Colon (tissue), 2 donors: ENCODE data around the gene ELK4.

Experiments
- FAIRE-seq: peaks from 2 replicates; lab custom pipeline; 2012; peaks lifted over from hg19 to GRCh38; lab: Jason Lieb, UNC
- donor health status: control.
- donor health status: control.

Gene ELK4

DNA sequence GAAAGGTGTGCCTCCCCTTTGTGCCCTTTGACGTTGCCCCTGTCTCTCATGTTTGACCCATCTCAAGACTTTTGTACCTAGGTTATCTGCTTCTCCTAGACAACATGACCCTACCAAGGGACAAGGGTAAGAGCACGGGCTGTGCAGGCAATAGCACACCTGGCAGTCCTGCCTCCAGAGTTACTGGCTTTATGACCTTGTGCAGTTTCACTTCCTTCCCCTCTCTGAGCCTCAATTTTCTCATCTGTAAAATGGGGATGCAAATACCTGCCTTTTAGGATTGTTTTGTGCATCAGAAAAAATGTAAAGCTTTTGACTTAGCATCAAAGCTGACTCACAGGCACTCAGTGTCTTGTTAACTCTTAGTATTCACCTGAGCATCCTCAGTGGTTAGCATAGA is 36.4 kb downstream of the ELK4 start:
- FAIRE-seq: no peak

DNA sequence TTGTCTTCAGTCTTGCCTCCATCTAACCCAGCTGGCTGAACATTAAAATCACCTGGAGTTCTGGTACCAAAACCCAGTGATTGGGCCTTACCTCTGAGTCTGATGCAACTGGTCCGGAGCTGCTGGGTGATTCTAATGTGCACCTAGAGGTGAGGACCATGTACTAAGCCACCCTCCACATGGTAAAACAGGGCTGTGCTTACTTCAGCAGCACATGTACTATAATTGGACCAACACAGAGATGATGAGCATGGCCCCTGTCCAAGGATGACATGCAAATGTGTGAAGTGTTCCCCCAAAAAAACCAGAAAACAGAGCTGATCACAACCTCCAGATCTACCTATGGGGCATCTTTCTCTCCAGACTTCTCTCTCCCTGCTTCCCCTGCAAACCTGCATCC is 37.0 kb downstream of the ELK4 start:
- no peak for FAIRE-seq

DNA sequence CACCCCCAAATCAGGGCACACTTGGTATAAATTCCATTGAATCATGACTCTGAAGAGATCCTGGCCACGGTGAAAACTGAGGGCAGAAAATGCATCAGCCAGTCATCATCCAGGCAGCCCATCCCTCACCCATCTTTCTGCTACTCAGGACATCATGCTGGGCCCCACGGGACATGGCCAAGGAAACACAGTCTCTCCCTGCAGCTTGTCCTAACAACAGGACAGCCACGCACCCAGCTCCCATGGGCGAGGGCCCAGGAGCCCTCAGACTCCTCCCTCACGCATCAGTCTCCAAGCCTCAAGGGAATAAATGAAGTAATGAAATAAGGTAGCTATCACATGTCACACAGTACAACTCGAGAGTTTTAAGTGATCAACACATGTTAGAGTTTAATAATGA is 37.8 kb downstream of the ELK4 start:
- FAIRE-seq: no peak

DNA sequence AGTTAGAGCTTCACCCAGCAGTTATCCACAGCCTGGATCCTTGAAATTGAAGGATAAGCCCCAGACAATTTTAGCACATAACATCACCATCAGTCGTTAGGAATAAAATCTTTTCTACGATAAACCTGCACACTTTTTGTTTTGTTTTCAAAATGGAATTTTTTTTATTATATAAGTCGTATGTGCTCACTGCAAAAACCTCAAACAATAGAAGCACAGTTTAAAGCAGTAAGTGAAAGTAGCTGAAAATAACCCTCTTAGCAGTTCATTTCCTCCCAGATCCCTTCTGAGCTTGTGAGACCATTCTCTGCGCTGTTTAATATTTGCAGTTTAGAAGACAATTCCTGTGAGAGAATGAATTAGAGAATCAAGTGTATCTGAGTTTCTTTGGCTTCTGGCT is 38.3 kb downstream of the ELK4 start:
- FAIRE-seq: no peak

DNA sequence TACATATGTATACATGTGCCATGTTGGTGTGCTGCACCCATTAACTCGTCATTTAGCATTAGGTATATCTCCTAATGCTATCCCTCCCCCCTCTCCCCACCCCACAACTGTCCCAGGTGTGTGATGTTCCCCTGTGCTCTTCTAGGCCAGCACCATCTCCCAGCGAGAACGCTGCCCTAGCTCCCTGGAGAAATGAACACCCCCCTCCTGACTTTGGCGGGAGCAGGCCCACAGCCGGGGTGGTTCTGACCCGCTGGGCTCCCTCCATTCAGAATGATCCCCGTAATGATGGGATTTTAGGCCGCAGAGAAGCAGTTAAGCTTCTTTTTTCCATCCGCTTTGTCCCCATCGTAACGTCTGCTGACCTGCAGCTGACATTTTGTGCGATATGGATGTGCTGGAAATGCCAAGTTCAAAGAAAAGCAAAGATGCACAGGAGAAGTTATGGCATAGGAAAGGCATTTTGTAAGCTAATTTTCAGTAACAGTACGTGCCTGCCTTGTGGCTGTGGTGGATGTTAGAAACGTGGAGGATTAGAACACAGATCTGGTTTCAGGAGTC is 39.3 kb downstream of the ELK4 start:
- FAIRE-seq: no peak

DNA sequence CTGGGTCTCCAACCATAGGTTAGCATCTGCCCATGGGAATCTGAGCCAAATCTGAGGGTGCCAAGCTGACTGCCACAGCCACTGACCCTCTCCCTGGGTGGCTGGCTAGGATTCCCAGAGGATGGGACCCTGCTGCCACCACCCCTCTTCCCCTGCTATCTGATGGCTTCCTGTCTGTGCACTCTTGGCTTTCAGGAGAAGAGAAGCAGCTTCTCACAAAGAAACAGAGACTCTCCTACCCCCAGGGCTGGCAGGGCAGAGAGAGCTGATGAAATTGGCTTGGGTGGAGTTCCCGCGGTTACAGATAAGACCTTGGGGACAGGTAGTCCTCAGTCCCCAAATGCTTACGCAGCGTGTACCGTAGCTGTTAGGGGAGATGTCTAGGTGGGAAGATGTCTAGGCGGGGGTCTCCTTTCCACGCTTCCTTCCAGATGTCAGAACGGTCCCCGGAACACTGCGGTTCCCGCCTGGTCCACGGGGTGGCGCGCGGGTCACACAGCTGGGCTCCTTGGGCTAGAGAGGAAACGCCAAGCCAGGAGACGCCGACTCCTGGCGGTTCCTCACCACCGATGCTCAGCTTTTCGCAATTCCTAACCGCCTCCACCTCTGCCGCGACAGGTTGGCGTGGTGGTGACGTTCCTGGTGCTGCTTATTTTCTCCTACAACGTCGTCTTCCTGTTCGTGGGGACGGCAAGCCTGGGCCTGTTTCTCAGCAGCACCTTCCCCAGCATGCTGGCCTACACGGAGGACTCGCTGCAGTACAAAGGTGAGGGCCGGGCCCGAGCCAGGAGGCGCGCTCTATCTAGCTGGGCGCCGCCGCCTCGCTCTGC is 40.1 kb downstream of the ELK4 start:
- no peak for FAIRE-seq

DNA sequence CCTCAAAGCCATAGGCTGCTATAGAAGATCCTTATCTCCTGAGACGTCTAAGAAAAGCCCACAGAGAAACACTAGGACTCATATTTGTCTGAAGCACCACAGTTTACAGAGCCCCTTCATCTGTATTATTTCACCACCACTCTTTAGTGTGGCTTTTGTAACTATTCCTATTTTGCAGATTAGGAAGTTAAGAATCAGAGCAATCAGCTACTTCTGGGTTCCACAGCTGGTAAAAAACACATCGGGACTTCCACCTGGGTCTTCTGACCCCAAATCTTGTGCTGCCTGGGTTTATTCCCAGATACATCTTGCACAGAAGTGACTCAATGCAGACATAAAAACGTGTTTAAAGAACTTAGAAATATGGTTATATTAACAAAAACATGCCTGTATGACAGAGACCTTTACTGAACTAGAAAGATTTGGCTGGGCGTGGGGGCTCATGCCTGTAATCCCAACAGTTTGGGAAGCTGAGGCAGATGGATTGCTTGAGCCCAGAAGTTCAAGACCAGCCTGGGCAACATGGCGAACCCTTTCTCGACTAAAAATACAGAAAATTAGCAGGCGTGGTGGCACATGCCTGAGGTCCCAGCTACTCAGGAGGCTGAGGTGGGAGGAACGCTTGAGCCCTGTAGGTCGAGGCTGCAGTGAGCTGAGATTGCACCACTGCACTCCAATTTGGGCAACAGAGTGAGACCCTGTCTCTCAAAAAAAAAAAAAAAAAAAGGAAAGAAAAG is 40.9 kb downstream of the ELK4 start:
- FAIRE-seq: no peak

DNA sequence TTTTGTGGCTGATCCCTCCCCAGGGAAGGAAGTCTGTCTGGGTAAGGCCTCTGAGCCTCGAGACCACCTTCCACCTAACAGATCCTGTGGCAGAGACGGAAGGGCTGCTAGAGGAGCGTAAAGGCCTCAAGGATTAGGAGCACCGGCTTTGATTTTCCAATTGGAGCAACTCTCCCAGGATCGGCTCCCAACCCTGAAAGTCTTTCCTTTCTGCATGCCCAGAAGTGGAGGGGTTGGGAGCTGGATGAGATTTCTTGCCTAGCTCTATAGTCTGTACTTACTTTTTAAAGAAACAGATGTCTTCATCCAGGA is 41.4 kb downstream of the ELK4 start:
- FAIRE-seq: no peak

DNA sequence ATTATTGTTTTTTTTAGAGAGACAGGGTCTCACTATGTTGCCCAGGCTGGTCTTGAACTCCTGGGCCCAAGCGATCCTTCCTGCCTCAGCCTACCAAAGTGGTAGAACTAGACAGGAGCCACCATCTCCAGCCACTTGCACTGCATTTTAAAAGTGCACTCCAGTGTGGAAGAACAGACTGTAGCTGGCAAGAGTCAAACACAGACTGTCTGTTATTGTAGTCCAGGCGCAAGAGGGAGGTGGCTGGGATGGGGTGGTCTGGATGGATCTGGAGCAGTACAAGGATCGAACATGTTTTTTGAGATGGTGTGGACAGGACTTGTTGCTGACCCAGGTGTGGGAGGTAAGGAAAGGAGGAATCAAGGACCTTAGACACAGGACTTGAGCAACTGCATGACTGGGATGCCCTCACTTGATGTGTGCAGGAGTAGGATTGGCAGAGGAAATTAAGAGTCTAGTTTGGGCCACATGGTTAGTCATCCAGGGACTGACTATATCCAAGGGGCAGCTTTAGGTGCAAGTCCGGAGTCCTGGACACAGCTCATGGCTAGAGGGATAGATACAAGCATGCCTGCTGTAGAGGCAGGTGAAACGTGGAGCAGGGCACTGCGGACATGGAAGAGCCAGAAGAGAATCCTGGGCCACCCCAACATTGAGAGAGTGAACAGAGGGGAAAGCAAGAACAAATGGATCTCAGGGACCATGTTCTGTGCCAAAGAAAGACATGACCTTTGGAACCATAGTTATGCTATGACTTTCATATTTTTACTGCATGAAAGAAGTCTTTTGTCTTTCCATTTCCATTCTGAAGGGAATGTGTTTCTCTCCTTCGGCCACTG is 42.0 kb downstream of the ELK4 start:
- FAIRE-seq: no peak

DNA sequence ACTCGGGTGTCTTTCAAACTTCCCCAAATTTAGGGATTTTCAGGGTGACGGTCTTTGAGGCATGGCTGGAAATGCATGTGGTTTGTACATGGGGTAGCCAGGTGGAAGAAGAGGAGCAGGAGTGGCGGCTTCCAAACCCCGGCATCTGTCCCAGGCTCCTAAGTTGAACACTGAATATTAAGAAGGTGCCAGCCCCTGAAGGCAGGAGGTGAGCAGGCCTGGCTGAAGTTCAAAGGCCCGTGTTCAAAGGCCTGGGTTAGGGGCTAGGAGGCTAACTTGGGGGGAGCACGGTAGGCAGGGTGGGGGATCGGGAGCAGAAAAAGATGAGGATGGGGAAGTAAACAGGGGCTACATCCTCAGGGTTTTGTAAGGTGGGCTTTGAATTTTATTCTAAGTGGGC is 42.8 kb downstream of the ELK4 start:
- no peak for FAIRE-seq

DNA sequence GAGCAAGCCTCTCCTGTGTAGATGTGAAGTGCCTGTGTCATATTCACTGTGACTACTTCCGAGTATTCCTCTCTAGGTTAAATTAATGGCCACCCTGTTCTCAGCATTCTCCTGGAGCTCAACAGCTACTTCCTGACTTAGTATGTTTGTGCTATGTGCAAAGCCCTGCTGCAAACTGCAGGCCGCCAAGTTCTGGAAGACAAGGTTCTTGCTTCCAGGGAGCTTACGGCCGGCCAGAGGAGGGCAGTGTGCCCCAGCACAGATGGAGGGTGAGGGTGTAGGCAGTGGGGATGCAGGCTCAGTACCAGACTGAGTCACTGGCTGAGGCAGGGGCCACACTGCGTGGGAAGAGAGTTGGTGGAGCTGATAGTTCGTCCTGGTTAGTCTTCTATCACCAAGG is 43.2 kb downstream of the ELK4 start:
- no peak for FAIRE-seq

DNA sequence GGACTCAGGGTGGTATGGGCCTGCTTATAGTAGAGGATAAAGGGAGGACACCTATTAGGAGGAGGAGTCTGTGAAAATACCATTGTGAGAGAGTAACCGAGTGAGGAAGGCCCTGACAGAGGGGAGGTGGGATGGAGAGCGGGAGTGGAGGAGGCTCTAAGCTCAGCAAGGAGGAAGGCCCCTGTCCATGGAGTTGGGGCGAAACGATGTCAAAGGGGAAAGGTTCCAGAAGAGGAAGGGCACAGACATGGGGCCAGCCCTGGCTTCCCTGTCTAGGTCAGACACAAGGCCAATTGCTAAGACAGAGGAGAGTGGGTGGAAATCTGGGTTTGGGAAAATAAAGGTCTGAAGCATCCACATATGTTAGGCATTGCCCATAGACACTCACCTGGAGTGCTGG is 44.2 kb downstream of the ELK4 start:
- FAIRE-seq: no peak

DNA sequence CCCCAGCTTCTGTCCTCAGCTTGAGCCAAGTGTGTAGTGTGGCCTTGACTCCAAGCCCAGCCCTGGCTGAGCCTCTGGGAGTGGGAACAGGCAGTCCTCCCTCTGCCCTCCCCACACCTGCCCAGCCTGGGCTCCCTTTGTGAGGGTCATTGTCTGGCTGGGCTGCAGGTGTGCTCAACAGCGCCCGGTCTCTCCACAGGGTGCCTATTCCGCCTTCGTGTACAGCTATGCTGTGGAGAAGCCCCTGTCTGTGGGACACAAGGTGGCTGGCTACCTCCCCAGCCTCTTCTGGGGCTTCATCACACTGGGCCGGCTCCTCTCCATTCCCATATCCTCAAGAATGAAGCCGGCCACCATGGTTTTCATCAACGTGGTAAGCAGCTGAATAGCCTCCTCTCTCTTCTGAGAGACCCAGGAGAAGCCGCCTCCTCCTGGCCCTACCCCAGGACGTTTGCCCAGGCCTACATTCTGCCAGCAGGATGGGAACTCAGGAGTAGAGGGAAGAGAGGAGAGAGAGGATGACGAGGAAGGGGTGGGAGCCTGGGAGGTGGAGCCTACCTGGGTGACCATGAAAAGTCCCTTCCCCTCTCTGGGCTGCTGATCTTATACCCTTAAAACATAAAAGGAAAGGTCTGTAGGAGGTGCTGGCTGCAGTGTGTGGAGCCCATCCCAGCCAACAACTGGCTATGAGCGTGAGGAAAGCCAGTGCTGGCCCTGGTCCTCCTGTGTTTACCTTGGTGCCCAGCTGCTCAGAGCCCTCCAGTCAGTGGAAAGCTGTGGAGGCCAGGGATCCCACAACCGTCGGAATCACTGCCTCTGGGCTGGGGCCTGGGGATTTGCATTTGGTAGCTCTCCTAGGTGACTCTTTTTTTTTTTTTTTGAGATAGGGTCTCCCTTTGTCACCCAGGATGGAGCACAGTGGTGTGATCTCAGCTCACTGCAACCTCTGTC is 45.7 kb downstream of the ELK4 start:
- no peak for FAIRE-seq

DNA sequence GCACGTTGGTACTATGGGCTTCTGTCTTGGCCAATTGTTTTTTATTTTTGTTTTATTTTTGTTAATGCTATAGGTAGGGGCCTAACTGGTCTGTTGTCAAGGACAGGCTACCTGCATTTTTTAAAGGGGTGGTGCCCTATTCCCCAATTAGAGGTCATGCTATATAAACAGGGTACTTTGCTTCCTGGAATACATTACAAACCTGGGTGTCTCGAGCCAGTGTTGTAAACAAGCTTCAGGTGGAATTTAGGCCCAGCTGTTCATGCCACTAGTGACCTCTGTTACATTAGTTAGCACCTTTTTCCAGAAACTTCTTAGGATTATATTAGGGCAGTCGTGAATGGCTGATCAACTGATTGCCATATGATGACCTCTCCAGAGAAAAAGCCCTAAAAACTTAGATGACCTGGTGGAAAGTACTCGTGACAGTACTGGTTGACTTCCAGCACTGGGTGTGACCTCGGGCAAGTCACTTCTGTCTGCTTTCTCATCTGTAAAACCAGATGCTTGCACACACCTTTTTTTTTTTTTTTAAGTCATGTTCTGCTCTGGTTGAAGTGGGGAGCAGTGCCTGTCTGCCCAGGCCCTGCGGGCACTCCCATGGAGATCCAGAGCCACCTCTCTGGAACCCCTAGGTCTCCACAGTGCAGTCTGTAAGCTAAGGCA is 46.5 kb downstream of the ELK4 start:
- FAIRE-seq: no peak

DNA sequence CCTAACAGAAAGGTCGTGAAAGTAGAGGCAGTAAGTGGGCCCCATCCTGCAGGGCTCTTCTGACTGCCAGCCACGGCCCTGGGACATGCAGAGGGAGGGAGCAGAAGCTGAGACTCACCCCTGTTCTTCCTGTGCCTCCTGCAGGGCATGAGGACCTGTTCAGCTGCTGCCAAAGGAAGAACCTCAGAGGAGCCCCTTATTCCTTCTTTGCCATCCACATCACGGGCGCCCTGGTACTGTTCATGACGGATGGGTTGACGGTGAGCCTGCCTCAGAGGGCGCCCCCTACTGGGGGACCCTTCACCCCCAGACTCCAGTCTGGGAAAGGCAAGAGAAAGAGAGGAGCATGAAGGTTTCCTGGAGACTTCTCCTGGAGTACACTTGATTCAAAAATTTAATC is 47.1 kb downstream of the ELK4 start:
- FAIRE-seq: no peak

DNA sequence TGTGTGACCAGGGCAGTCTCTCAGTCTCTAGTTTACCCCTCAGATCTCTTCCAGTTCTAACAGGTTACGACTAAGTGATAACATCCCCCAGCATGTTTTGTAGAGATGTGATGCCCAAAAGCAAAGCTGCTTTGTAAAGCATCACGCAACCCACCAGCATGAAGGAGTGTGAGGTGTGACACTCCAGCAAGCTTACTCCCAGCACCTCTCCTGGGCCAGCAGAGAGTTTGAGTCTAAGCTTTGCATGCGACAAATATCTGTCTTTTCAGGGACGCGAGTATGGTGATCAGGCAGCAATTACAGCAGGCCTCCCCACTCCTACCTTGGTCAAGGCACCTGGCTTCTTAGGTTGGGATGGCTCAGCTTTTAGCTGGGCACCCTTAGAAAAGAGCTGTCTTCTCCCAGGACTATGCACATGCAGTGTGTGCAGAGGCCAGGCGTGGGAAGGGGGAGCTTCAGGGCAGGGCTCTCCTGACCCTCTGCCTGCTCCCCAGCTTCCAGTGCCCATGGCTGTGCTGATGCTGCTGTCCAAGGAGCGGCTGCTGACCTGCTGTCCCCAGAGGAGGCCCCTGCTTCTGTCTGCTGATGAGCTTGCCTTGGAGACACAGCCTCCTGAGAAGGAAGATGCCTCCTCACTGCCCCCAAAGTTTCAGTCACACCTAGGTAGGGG is 48.2 kb downstream of the ELK4 start:
- no peak for FAIRE-seq

DNA sequence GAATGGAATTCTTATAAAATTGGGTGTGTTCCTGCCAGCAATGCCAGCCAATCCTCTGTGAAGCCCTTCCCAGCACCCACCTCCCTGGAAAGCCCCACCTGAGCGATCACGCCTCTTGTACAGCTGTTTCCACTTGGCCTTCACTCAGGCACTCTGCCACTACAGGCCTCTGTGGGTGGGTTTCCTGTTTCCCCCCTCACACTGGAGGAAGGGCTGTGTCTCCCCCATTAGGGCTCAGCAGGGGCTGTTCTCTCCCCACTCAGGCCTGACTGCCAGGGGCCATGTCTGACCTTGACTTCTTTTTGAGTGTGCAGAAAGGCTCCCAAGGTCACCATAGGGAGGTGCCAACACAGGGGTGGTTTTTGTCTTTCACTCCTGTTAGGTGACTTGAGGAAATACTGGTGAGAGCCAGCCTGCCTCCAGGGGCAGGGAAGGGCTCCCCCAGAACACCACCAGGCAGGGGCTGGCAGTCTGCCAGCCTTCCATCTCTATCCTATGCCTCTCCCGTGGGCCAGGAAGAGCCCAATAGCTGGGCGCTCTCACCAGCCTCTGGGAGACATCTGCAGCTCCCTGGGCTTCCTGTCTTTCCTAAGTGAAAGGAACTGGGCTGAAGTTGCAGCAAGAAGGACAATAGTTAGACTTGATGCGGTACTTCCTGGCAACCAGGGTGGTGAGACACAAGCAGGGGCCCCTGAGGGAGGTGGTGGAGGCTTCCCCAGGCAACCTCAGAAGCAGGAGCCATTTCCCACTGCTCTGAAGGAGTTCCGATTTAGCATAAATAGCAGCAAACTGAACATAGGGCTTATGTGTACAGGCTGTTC is 49.1 kb downstream of the ELK4 start:
- FAIRE-seq: no peak

DNA sequence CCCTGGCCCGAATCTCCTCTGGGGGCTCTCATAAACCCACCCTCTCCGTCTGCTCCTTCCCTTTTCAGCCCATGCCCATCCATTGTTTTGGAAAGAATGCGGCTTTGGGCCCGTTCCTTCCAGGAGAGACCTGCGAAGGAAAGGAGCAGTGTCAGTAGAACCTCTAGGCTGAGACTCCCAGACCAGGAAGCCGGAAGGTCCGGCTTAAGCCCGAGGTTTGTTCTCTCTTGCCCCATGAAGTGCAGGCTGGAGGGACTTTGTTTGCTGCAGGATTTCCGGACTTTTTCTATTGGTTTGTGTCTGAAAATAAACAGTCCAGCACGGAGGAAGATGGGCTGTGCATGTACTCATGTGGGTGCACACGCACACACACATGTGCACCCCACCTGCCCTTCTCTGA is 49.8 kb downstream of the ELK4 start:
- no peak for FAIRE-seq

DNA sequence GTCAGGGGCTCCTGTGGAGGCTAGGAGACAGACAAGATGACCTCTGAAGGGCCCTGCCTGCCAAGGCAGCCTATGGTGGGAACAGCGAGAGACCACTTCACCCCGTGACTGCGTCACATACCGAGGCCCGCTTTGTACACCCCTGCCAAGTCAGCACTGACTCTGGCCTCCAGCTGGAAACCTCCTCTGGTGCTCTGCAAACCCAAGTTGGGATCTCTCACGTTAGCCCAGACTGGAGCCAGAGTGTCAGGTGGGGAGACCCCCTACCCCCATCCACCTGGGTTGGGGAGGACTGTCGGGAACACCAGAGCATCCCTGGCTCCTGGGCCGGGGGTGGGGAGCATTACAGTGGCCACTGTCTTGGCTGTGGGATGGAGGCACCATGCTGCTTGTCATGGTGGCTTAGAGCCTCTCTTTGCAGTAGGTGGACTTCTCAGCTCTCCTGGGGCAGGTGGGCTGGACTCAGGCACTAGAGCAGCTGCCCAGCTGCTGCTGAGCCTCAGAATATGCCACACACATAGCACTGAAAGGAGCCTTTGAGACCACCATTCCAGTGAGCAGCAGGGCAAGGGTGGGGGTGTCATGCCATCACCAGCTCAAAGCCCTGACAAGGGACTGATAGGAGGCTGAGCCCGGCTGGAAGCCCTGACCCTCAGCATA is 50.4 kb downstream of the ELK4 start:
- no peak for FAIRE-seq
